Measurements from ENCODE around the gene LYRM4. TPM values are rescaled to one million over a fixed set of nuclear protein-coding genes. Genes with fewer than 3 reads are reported as not detected.

The LYRM4 gene
- polyA plus RNA-seq, 1 donor from 2014 or later: 29.3 TPM

GRCh38 chr6:5278565-5279120 is 17.9 kb upstream of the LYRM4 start:
- no peaks in the 10 kb centered on the region for H3K36me3 ChIP-seq (ENCODE audit: insufficient read depth, low read length)
- H3K4me3 ChIP-seq (ENCODE audit: low read length): no peak overlapping the region
- no peaks in the 10 kb centered on the region for H3K79me2 ChIP-seq (replicated peaks; ENCODE audit: insufficient read depth, low read length)
- H2AFZ ChIP-seq (ENCODE audit: low read depth, low read length): no peak overlapping the region
- no peaks in the 10 kb centered on the region for H3F3A ChIP-seq (ENCODE audit: insufficient read depth, low read length, poor library complexity, severe bottlenecking)
- H3K9me3 ChIP-seq (ENCODE audit: low read length): no peaks in the 10 kb centered on the region
- no peak overlapping the region for H3K4me2 ChIP-seq (ENCODE audit: low read length)
- no peak overlapping the region for H3K27ac ChIP-seq (ENCODE audit: low read length)
- no peak for TF ChIP-seq POLR2AphosphoS5 (IDR thresholded peaks at IDR 0.05)
- no peak for TF ChIP-seq RAD21 (conservative IDR thresholded peaks at IDR 0.05)
- TF ChIP-seq REST (IDR thresholded peaks at IDR 0.05; ENCODE audit: borderline replicate concordance): no peak
- no peak for TF ChIP-seq TAF1 (IDR thresholded peaks at IDR 0.05; ENCODE audit: low read depth)
- no peak for TF ChIP-seq CTCF (IDR thresholded peaks at IDR 0.05; ENCODE audit: poor library complexity, severe bottlenecking)
- TF ChIP-seq EP300 (conservative IDR thresholded peaks at IDR 0.05; ENCODE audit: poor library complexity, severe bottlenecking): no peak
- H3K9me2 ChIP-seq (ENCODE audit: insufficient read depth, low read length): no peaks in the 10 kb centered on the region
- H3K9ac ChIP-seq (ENCODE audit: low read length): no peak overlapping the region
- H3K27me3 ChIP-seq (ENCODE audit: insufficient read depth, low read depth, low read length): no peaks in the 10 kb centered on the region
- H4K20me1 ChIP-seq (ENCODE audit: insufficient read depth): no peaks in the 10 kb centered on the region

GRCh38 chr6:5278047-5278446 is 17.3 kb upstream of the LYRM4 start:
- Histone ChIP-seq H3K79me2 (replicated peaks; ENCODE audit: insufficient read depth, low read length) (no peaks in the 10 kb centered on the region), H3K9me3 (ENCODE audit: low read length) (no peaks in the 10 kb centered on the region), H3K36me3 (ENCODE audit: insufficient read depth, low read length) (no peaks in the 10 kb centered on the region), H3K9me2 (ENCODE audit: insufficient read depth, low read length) (no peaks in the 10 kb centered on the region), H3F3A (ENCODE audit: insufficient read depth, low read length, poor library complexity, severe bottlenecking) (no peaks in the 10 kb centered on the region), H4K20me1 (ENCODE audit: insufficient read depth) (no peaks in the 10 kb centered on the region), H3K27me3 (ENCODE audit: insufficient read depth, low read depth, low read length) (no peaks in the 10 kb centered on the region), H2AFZ (ENCODE audit: low read depth, low read length) (no peak overlapping the region), H3K27ac (ENCODE audit: low read length) (no peak overlapping the region), H3K9ac (ENCODE audit: low read length) (no peak overlapping the region), H3K4me2 (ENCODE audit: low read length) (no peak overlapping the region), H3K4me3 (ENCODE audit: low read length) (no peak overlapping the region)
- TF ChIP-seq EP300 (conservative IDR thresholded peaks at IDR 0.05; ENCODE audit: poor library complexity, severe bottlenecking) (no peak), RAD21 (conservative IDR thresholded peaks at IDR 0.05) (no peak), REST (IDR thresholded peaks at IDR 0.05; ENCODE audit: borderline replicate concordance) (no peak), CTCF (IDR thresholded peaks at IDR 0.05; ENCODE audit: poor library complexity, severe bottlenecking) (no peak), SMC3 (conservative IDR thresholded peaks at IDR 0.05; ENCODE audit: poor library complexity) (no peak), POLR2AphosphoS5 (IDR thresholded peaks at IDR 0.05) (no peak)

Data from neural cell (in vitro differentiated cells).